PFSK-1 (cell line): ENCODE data around the gene CARMIL1.

ENCODE experiments used
- FOXP2 ChIP-seq: optimal IDR thresholded peaks from 2 replicates; pipeline ENCODE3; 2011; ENCODE audit warnings: borderline replicate concordance, control low read depth, inconsistent platforms; ENCODE audit not compliant: insufficient read depth; ENCODE audit errors: extremely low read length, extremely low read depth
- POLR2AphosphoS5 ChIP-seq: IDR thresholded peaks from 2 replicates; pipeline ENCODE4 v1.6.1; 2012; ENCODE audit warnings: low read depth, mild to moderate bottlenecking, control low read depth, low read length, moderate library complexity
- SIN3A ChIP-seq: IDR thresholded peaks from 2 replicates; pipeline ENCODE4 v1.6.1; 2012; ENCODE audit warnings: mild to moderate bottlenecking, low read length, moderate library complexity, borderline replicate concordance; ENCODE audit not compliant: insufficient read depth
- TAF1 ChIP-seq: IDR thresholded peaks from 2 replicates; pipeline ENCODE4 v1.6.1; 2012; ENCODE audit warnings: low read length, control low read depth, borderline replicate concordance; ENCODE audit not compliant: insufficient read depth
- TF ChIP-seq, protein P1 (sequence below), 2 experiments: IDR thresholded peaks; 2 replicates each; pipeline versions ENCODE4 v1.6.1 to v1.8.0; 2011 to 2012; ENCODE audit warnings: low read depth in 2 of 2, low read length in 2 of 2, control low read depth in 1 of 2, inconsistent platforms in 1 of 2, mild to moderate bottlenecking in 1 of 2, moderate library complexity in 1 of 2; ENCODE audit not compliant: insufficient read depth in 1 of 2

The CARMIL1 gene

GRCh38 chr6:25637960-25638434 lies 358.8 kb downstream of the CARMIL1 start:
- TF ChIP-seq, protein P1, sequence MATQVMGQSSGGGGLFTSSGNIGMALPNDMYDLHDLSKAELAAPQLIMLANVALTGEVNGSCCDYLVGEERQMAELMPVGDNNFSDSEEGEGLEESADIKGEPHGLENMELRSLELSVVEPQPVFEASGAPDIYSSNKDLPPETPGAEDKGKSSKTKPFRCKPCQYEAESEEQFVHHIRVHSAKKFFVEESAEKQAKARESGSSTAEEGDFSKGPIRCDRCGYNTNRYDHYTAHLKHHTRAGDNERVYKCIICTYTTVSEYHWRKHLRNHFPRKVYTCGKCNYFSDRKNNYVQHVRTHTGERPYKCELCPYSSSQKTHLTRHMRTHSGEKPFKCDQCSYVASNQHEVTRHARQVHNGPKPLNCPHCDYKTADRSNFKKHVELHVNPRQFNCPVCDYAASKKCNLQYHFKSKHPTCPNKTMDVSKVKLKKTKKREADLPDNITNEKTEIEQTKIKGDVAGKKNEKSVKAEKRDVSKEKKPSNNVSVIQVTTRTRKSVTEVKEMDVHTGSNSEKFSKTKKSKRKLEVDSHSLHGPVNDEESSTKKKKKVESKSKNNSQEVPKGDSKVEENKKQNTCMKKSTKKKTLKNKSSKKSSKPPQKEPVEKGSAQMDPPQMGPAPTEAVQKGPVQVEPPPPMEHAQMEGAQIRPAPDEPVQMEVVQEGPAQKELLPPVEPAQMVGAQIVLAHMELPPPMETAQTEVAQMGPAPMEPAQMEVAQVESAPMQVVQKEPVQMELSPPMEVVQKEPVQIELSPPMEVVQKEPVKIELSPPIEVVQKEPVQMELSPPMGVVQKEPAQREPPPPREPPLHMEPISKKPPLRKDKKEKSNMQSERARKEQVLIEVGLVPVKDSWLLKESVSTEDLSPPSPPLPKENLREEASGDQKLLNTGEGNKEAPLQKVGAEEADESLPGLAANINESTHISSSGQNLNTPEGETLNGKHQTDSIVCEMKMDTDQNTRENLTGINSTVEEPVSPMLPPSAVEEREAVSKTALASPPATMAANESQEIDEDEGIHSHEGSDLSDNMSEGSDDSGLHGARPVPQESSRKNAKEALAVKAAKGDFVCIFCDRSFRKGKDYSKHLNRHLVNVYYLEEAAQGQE (IDR thresholded peaks at IDR 0.05; ENCODE audit: insufficient read depth in 1 of 2, low read depth in 2 of 2, low read length in 2 of 2): peak in 1 of 2 experiments; percentile 66; a peak in 2 of 4 replicates
- TF ChIP-seq TAF1 (no peak), SIN3A (no peak)

- TF ChIP-seq POLR2AphosphoS5 (no peak), SIN3A (no peak), FOXP2 (no peak), TAF1 (no peak)
- TF ChIP-seq, protein P1 (IDR thresholded peaks at IDR 0.05; ENCODE audit: insufficient read depth in 1 of 2, low read depth in 2 of 2, low read length in 2 of 2): no peak
These were observed 360.5 kb downstream of the CARMIL1 start for GRCh38 chr6:25639653-25640052.

DNA sequence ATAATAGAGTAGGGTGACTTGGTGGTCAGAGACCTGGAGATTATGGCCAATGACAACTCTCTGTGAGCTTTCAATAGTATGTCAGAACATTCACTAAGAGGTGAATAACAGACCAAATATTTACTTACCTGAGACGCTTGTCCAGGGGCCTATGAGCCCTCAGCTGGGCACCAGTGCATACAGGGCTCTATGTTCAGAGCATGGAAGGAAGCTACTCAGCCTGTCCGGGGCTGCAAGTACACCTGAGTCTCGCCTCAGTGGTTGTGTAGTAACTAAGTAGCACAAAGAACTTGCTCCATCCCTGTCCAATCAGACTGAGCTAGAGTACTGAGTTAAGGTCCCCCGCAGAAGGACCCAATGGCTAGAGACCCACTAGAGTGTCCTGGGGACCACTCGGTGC lies 361.3 kb downstream of the CARMIL1 start:
- TF ChIP-seq FOXP2 (no peak), TAF1 (no peak)

DNA sequence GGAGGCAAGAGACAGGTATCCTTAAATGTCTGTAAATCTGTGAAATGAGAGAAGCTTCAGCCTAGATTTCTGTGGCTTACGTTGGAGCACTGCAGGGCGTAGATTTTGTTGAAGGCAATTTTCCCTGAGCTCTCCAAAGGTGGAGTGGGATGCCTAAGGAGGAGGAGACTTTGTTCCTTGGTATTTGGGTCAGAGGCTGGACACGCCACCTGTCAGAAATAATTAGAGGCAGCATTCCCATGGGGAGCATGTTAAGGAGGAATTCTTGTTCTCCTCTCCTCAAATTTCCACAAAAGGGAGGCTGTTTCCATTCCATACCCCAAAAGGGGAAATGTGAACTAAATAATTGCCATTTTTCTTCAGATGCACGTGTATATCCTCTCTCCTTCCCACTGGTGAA lies 361.7 kb downstream of the CARMIL1 start:
- TF ChIP-seq POLR2AphosphoS5 (no peak), TAF1 (no peak)

GRCh38 chr6:25641377-25641776 lies 362.2 kb downstream of the CARMIL1 start:
- TF ChIP-seq SIN3A (no peak), FOXP2 (no peak), TAF1 (no peak)
- TF ChIP-seq, protein P1 (IDR thresholded peaks at IDR 0.05; ENCODE audit: insufficient read depth in 1 of 2, low read depth in 2 of 2, low read length in 2 of 2): no peak

DNA sequence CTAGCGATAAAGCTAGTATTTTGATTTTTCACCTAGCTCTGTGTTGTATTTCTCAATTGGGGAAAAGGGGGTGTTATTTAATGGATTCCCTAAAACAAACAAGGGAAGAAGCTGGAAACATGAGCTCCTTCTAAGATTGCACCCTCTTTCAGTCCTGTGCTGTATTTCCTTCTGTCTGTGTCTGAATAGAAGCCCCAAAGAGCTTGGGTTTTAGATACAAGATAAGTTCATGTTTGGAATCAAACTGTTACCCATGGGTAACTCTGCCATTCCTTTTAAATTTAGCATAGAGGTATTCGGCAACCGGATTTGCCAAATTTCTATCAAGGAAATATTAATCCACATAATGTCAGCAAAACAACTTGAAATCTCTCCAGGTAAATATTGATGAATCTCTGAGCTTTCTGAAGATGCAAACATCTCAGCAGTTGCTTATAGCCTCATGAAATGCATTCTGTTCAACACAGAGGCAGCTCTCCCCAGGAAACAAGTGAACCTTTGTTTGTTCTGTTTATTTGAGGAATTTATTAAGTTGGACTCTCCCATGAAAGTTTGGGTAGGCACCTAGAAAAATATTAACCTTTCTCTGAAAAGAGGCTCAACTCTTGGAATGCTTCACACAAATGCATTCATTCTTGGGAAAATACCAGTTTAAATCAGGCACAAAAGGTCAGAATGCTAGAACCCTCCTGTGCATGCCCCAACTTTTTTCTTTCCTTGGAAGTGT lies 362.9 kb downstream of the CARMIL1 start:
- TF ChIP-seq TAF1 (no peak), FOXP2 (no peak), POLR2AphosphoS5 (no peak), SIN3A (no peak)
- TF ChIP-seq, protein P1 (IDR thresholded peaks at IDR 0.05; ENCODE audit: insufficient read depth in 1 of 2, low read depth in 2 of 2, low read length in 2 of 2): no peak
